A549 (cell line): ENCODE results near the gene FMNL3. TPM values are rescaled to one million over a fixed set of nuclear protein-coding genes. Genes with fewer than 3 reads are reported as not detected.

ENCODE experiments used
- ATAC-seq, 2 experiments: fragments of 200-7000 bp in 1 of 2; fragments of >200 bp in 1 of 2; cut with Nextera tagmentation in 1 of 2; cut with Tn5 transposase in 1 of 2; 3 replicates each; pipeline versions ENCODE4 v1.8.0 to v1.9.1; 2018 to 2020; ENCODE audit warnings: mild to moderate bottlenecking in 1 of 2, moderate library complexity in 1 of 2
- CTCF ChIA-PET: fragments of 300-600 bp; sonication (Branson Sonifier 250); formaldehyde crosslinking; extraction: SDS; loops from one replicate; lab custom pipeline; 2021; ENCODE audit warnings: antibody characterized with exemption, inconsistent platforms; lab: Yijun Ruan, JAX
- POLR2A ChIA-PET: fragments of 350-600 bp; formaldehyde crosslinking; extraction: SDS; loops from one replicate; lab custom pipeline; 2021; ENCODE audit warnings: antibody characterized with exemption, inconsistent platforms; lab: Yijun Ruan, JAX
- DNase-seq, 2 experiments: peaks; one replicate each; pipeline versions ENCODE4 v3.0.0 to v3.0.0-alpha.2; 2011 to 2016; ENCODE audit warnings: low read depth in 1 of 2, low spot score in 1 of 2
- FAIRE-seq: peaks from 2 replicates; lab custom pipeline; 2011; peaks lifted over from hg19 to GRCh38; lab: Jason Lieb, UNC
- H3K27ac ChIP-seq, 2 experiments: fragments of >200 bp; sonication (Bioruptor Twin); formaldehyde crosslinking; 3 replicates each; pipeline ENCODE4 v1.5.1; 2016 to 2017
- H3K4me1 ChIP-seq: fragments of >200 bp; sonication (Bioruptor Twin); formaldehyde crosslinking; 3 replicates; pipeline ENCODE4 v1.6.1; 2016
- H3K4me2 ChIP-seq: fragments of >200 bp; sonication (Bioruptor Twin); formaldehyde crosslinking; 3 replicates; pipeline ENCODE4 v1.6.1; 2016
- H3K4me3 ChIP-seq: fragments of >200 bp; sonication (Bioruptor Twin); formaldehyde crosslinking; 3 replicates; pipeline ENCODE4 v1.5.1; 2016
- H3K9me3 ChIP-seq: fragments of >200 bp; sonication (Bioruptor Twin); formaldehyde crosslinking; 3 replicates; pipeline ENCODE4 v1.6.1; 2016
- BHLHE40 ChIP-seq: IDR thresholded peaks from 2 replicates; pipeline ENCODE4 v1.6.1; 2012; ENCODE audit warnings: low read depth, low read length, inconsistent platforms
- CBX8 ChIP-seq: fragments of 200-600 bp; sonication (generic); IDR thresholded peaks from 2 replicates; pipeline ENCODE4 v1.6.1; 2016
- CHD2 ChIP-seq: fragments of 150-350 bp; IDR thresholded peaks from 2 replicates; pipeline ENCODE4 v1.6.1; 2014; ENCODE audit warnings: low read length; ENCODE audit not compliant: partially characterized antibody
- CTCF ChIP-seq: fragments of >200 bp; sonication (Bioruptor Twin); formaldehyde crosslinking; IDR thresholded peaks from 3 replicates; pipeline ENCODE4 v1.5.1; 2016
- E2F6 ChIP-seq: IDR thresholded peaks from 2 replicates; pipeline ENCODE4 v1.6.1; 2012; ENCODE audit warnings: low read depth, borderline replicate concordance
- ESRRA ChIP-seq: fragments of 150-350 bp; IDR thresholded peaks from 2 replicates; pipeline ENCODE4 v1.6.1; 2014; ENCODE audit warnings: mild to moderate bottlenecking, low read length, borderline replicate concordance
- GATA3 ChIP-seq: IDR thresholded peaks from 2 replicates; pipeline ENCODE4 v1.6.1; 2012; ENCODE audit warnings: borderline replicate concordance
- HOXA7 ChIP-seq: fragments of 250-450 bp; sonication (Bioruptor Pico); IDR thresholded peaks from 2 replicates; pipeline ENCODE4 v1.5.0; 2020; ENCODE audit warnings: mild to moderate bottlenecking, moderate library complexity
- HOXB5 ChIP-seq: fragments of 250-450 bp; sonication (Bioruptor Pico); IDR thresholded peaks from 2 replicates; pipeline ENCODE4 v1.5.0; 2020; ENCODE audit warnings: mild to moderate bottlenecking, moderate library complexity
- JUN ChIP-seq, 2 experiments: fragments of >200 bp; sonication (Bioruptor Twin); formaldehyde crosslinking; IDR thresholded peaks; 2 replicates in 1 of 2; 3 replicates in 1 of 2; pipeline ENCODE4 v1.6.1; 2016 to 2017
- JUNB ChIP-seq: fragments of >200 bp; sonication (Bioruptor Twin); formaldehyde crosslinking; IDR thresholded peaks from 2 replicates; pipeline ENCODE4 v1.6.1; 2016
- MYC ChIP-seq: IDR thresholded peaks from 2 replicates; pipeline ENCODE4 v1.6.1; 2012; ENCODE audit warnings: mild to moderate bottlenecking, inconsistent platforms, low read length, improper control_type of control experiment, borderline replicate concordance
- PBX3 ChIP-seq: IDR thresholded peaks from 2 replicates; pipeline ENCODE4 v1.6.1; 2012
- POLR2A ChIP-seq: IDR thresholded peaks from 2 replicates; pipeline ENCODE4 v1.6.1; 2012; ENCODE audit warnings: mild to moderate bottlenecking, low read length
- RAD21 ChIP-seq, 2 experiments: fragments of >200 bp in 1 of 2; sonication (Bioruptor Twin) in 1 of 2; formaldehyde crosslinking in 1 of 2; IDR thresholded peaks in 1 of 2; conservative IDR thresholded peaks in 1 of 2; 2 replicates in 1 of 2; 3 replicates in 1 of 2; pipeline ENCODE4 v1.6.1; 2012 to 2018; ENCODE audit warnings: inconsistent platforms in 1 of 2
- RNF2 ChIP-seq: fragments of 200-600 bp; sonication (generic); IDR thresholded peaks from 2 replicates; pipeline ENCODE4 v1.6.1; 2016; ENCODE audit warnings: low read depth, mild to moderate bottlenecking, antibody characterized with exemption, moderate library complexity, borderline replicate concordance
- SMC3 ChIP-seq: fragments of >200 bp; sonication (Bioruptor Twin); formaldehyde crosslinking; IDR thresholded peaks from 3 replicates; pipeline ENCODE4 v1.6.1; 2018; ENCODE audit warnings: inconsistent platforms
- TP53 ChIP-seq: fragments of 250-450 bp; sonication (Bioruptor Pico); IDR thresholded peaks from 2 replicates; pipeline ENCODE4 v1.5.0; 2021; ENCODE audit warnings: mild to moderate bottlenecking, moderate library complexity
- WGBS: methylation state at CpG from one replicate; pipeline ENCODE4 v1.1.6; 2017; ENCODE audit errors: missing lambda C conversion rate; 5-methylcytosine and 5-hydroxymethylcytosine counted together
- polyA minus RNA-seq: library from RNA; depleted of rRNA, polyadenylated mRNA; stranded (reverse); fragments of >200 nt; gene quantifications from 2 replicates; pipeline ENCODE4 v1.2.3, GENCODE V29; 2011; rRNA and poly(A)+ RNA removed
- polyA plus RNA-seq, 4 experiments: library from polyadenylated mRNA; depleted of rRNA in 3 of 4; stranded (reverse); fragments of >200 nt; fragmentation: RNase III in 1 of 4; extraction: RNeasy Plus Mini Kit Qiagen cat#74134 plus additional on column Dnase treatment in 1 of 4; gene quantifications; 2 replicates in 3 of 4; 3 replicates in 1 of 4; pipeline ENCODE4 v1.2.3, GENCODE V29; 2011 to 2017
- TF ChIP-seq, protein P1 (sequence below): IDR thresholded peaks from 2 replicates; pipeline ENCODE4 v1.6.1; 2012
- TF ChIP-seq, protein P2 (sequence below): fragments of >200 bp; sonication (Bioruptor Twin); formaldehyde crosslinking; IDR thresholded peaks from 2 replicates; pipeline ENCODE4 v1.6.1; 2016

Gene FMNL3
- polyA plus RNA-seq (2011; rRNA removed) (1.7 TPM in 2 replicates), polyA plus RNA-seq (2017; fragmentation: RNase III; extraction: RNeasy Plus Mini Kit Qiagen cat#74134 plus additional on column Dnase treatment) (1.5 to 1.7 TPM (median 1.7 TPM) in 3 replicates), polyA minus RNA-seq (5.5 and 5.9 TPM in 2 replicates)
- 1.3 and 1.9 TPM in 2 replicates for polyA plus RNA-seq (2012; cell fraction: cytosol; rRNA removed)
- polyA plus RNA-seq (2012; cell fraction: nucleus; rRNA removed): 2.6 and 3.3 TPM in 2 replicates

GRCh38 chr12:49707128-49707811 lies at the start of gene FMNL3:
FMNL3 (minus strand) TSS chr12:49707405; CDS start chr12:49707180, 225 bp downstream.
- FAIRE-seq: no peak
- POLR2A ChIA-PET: interaction anchor here (1.0 to 1.2 kb wide), 2 partner anchors 34 to 35 kb away, joined by 6 to 7 read pairs; partner anchors contain the start of gene TMBIM6
- peak within 1 kb of the TSS; percentile 58 to 93 for H3K27ac ChIP-seq
- TF ChIP-seq PBX3 (peak; percentile 100), ESRRA (peak; percentile 15; the same call in 1 of the 2 replicates), SMC3 (peak; percentile 96), CTCF (peak; percentile 96), CBX8 (no peak), MYC (peak; percentile 59; the same call in 1 of the 2 replicates), POLR2A (peak; percentile 35; the same call in 1 of the 2 replicates), GATA3 (0 out of 2 replicates have a peak, but pooled peaks have one; percentile 24), RNF2 (no peak), TP53 (0 out of 2 replicates have a peak, but pooled peaks have one; percentile 32), JUNB (no peak), BHLHE40 (peak; percentile 45; the same call in 1 of the 2 replicates), JUN (IDR thresholded peaks at IDR 0.05) (peak; percentile 35 to 54; a peak in 3 of 5 replicates), E2F6 (peak; percentile 100), HOXB5 (peak; percentile 40; the same call in 1 of the 2 replicates), RAD21 (conservative IDR thresholded peaks at IDR 0.05 in 1 of 2, IDR thresholded peaks at IDR 0.05 in 1 of 2) (peak; percentile 84 to 91)
- TF ChIP-seq, protein P1, sequence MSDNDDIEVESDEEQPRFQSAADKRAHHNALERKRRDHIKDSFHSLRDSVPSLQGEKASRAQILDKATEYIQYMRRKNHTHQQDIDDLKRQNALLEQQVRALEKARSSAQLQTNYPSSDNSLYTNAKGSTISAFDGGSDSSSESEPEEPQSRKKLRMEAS: peak; percentile 100
- TF ChIP-seq, protein P2, sequence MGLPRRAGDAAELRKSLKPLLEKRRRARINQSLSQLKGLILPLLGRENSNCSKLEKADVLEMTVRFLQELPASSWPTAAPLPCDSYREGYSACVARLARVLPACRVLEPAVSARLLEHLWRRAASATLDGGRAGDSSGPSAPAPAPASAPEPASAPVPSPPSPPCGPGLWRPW: no peak
- TF ChIP-seq, all 56 proteins: peak for 14
- ATAC-seq (peak; percentile 95 to 97), DNase-seq (peak; percentile 93 to 95)
- WGBS: 2% methylated on average over 28 of the region's 93 CpGs
- Histone ChIP-seq H3K4me3 (peak within 1 kb of the TSS; percentile 52), H3K4me1 (0 out of 3 replicates have a peak, but pooled peaks cover 3% of the 10 kb centered on the region), H3K4me2 (peak within 1 kb of the TSS; percentile 79), H3K9me3 (peaks cover 7% of the 10 kb centered on the region; the same call in 1 of the 3 replicates)
- CTCF ChIA-PET: interaction anchor here (0.6 to 18.6 kb wide), 15 partner anchors 9 to 121 kb away, joined by 3 to 260 read pairs (median 5); partner anchors contain the start of genes NCKAP5L and TMBIM6

GRCh38 chr12:49750996-49751393 lies 43.8 kb upstream of the FMNL3 start:
- CTCF ChIA-PET: interaction anchor here (1.0 to 1.8 kb wide), 3 partner anchors 9 to 22 kb away, joined by 3 to 10 read pairs (median 7); partner anchors contain the start of gene TMBIM6

More at GRCh38 chr12:49750996-49751393, 43.8 kb upstream of the FMNL3 start:
- 75% methylated on average over 1 of the region's 1 CpG for WGBS
- no peak for TF ChIP-seq CHD2
- peak; percentile 57; the same call in 1 of the 2 replicates for TF ChIP-seq HOXA7
- no peak for TF ChIP-seq RNF2
- Histone ChIP-seq H3K27ac (peak overlapping the region; percentile 63 to 78; a peak in 5 of 6 replicates), H3K4me1 (peaks cover 21% of the 10 kb centered on the region), H3K9me3 (no peaks in the 10 kb centered on the region), H3K4me3 (no peak overlapping the region), H3K4me2 (peak overlapping the region; percentile 51; the same call in 2 of the 3 replicates)
- ATAC-seq (no peak), DNase-seq (no peak), FAIRE-seq (no peak)
- POLR2A ChIA-PET: interaction anchor here (1.6 to 2.5 kb wide), 1 partner anchor 10 kb away, joined by 10 to 14 read pairs; the partner anchor contains the start of gene TMBIM6
